Lower leg skin (tissue), 4 donors: ENCODE results near the gene ITIH6. TPM values are rescaled to one million over a fixed set of nuclear protein-coding genes. Genes with fewer than 3 reads are reported as not detected.
A peak's percentile ranks its signal among the peaks of the same experiment; 100 is the strongest.

ENCODE experiments used
- DNase-seq, 2 donors: peaks; one replicate each; pipeline ENCODE4 v3.0.0-alpha.2; 2019; ENCODE audit warnings: low spot score in 2 of 2
- H3K4me3 ChIP-seq: fragments of 200-600 bp; sonication (generic); 2 replicates; pipeline ENCODE4 v1.5.1; 2017; ENCODE audit warnings: mild to moderate bottlenecking, low read depth; ENCODE audit not compliant: poor library complexity, severe bottlenecking
- CTCF ChIP-seq, 3 donors: fragments of 450-650 bp; IDR thresholded peaks; one replicate each; pipeline ENCODE4 v1.5.1; 2016; ENCODE audit warnings: antibody characterized with exemption in 3 of 3, mild to moderate bottlenecking in 3 of 3, moderate library complexity in 2 of 3
- POLR2A ChIP-seq, 2 donors: fragments of 450-650 bp; IDR thresholded peaks; one replicate each; pipeline ENCODE4 v1.6.1; 2016 to 2017; ENCODE audit warnings: antibody characterized with exemption in 2 of 2, mild to moderate bottlenecking in 1 of 2, moderate library complexity in 1 of 2
- WGBS, 2 donors: methylation state at CpG; one replicate each; pipeline ENCODE4 v1.1.5; 2018; 5-methylcytosine and 5-hydroxymethylcytosine counted together
- intact Hi-C: fragments of 100-400 bp; cut with DNase I; formaldehyde crosslinking; loops from one replicate; pipeline ENCODE4 v1.15.0; 2023; ENCODE audit warnings: low total_unique reads
- total RNA-seq, 4 donors: library from RNA; depleted of rRNA; stranded (reverse); fragments of >200 nt; gene quantifications; one replicate each; pipeline ENCODE4 v1.1.0, GENCODE V29; 2016

The ITIH6 gene
- total RNA-seq, 4 donors from 2014 or later, result 0.06 TPM; not detected in 3

GRCh38 chrX:54808605-54809483, 10.8 kb upstream of the ITIH6 start:
- 2 to 41% methylated on average over 38 of the region's 38 CpGs for WGBS, 2 donors
- no peak for TF ChIP-seq POLR2A (IDR thresholded peaks at IDR 0.05)
- no peak for TF ChIP-seq CTCF (IDR thresholded peaks at IDR 0.05)
- intact Hi-C loops, result no loop called here
- H3K4me3 ChIP-seq, result peak overlapping the region; percentile 65
- peak; percentile 92 to 98 for DNase-seq

- WGBS, 2 donors, result 2 to 33% methylated on average over 22 to 23 of the region's 23 CpGs
- intact Hi-C loops, result no loop called here
Observed at GRCh38 chrX:54808109-54808604, 10.1 kb upstream of the ITIH6 start.

GRCh38 chrX:54807524-54808108, 9.6 kb upstream of the ITIH6 start, which contains the start of gene MAGED2:
TSS of gene MAGED2 (plus strand) at chrX:54807745. CDS start at chrX:54809332, 1,587 bp downstream.
- 0 to 31% methylated on average over 15 to 17 of the region's 17 CpGs for WGBS, 2 donors
- peak within 1 kb of the TSS; percentile 65 for H3K4me3 ChIP-seq
- intact Hi-C loops, result no loop called here
- TF ChIP-seq CTCF (IDR thresholded peaks at IDR 0.05), result no peak
- no peak for TF ChIP-seq POLR2A (IDR thresholded peaks at IDR 0.05)
- peak in 1 of 2 donors; percentile 14 for DNase-seq

More at GRCh38 chrX:54808109-54808604, 10.1 kb upstream of the ITIH6 start:
- peak; percentile 53 to 91 for DNase-seq
- peak overlapping the region; percentile 65 for H3K4me3 ChIP-seq
- TF ChIP-seq CTCF (IDR thresholded peaks at IDR 0.05) (no peak), POLR2A (IDR thresholded peaks at IDR 0.05) (no peak)

GRCh38 chrX:54799046-54799445, 991 bp upstream of the ITIH6 start:
- DNase-seq, result no peak
- 62 to 80% methylated on average over 2 of the region's 2 CpGs for WGBS, 2 donors
- TF ChIP-seq POLR2A (IDR thresholded peaks at IDR 0.05), result no peak
- TF ChIP-seq CTCF (IDR thresholded peaks at IDR 0.05), result no peak

GRCh38 chrX:54794795-54795194, 3.3 kb downstream of the ITIH6 start:
- TF ChIP-seq POLR2A (IDR thresholded peaks at IDR 0.05) (no peak), CTCF (IDR thresholded peaks at IDR 0.05) (no peak)
- WGBS, 2 donors, result 70 to 85% methylated on average over 4 of the region's 4 CpGs
- intact Hi-C loops, result no loop called here
- no peak overlapping the region for H3K4me3 ChIP-seq
- DNase-seq, result no peak

More at GRCh38 chrX:54799046-54799445, 991 bp upstream of the ITIH6 start:
- no peak overlapping the region for H3K4me3 ChIP-seq
- intact Hi-C loops, result no loop called here
